AG04449 (cell line): ENCODE measurements around the gene OSBPL2.

Source experiments
- CTCF ChIA-PET: fragments of 350-600 bp; formaldehyde crosslinking; extraction: SDS; loops from one replicate; lab custom pipeline; 2021; ENCODE audit warnings: antibody characterized with exemption; lab: Yijun Ruan, JAX
- POLR2A ChIA-PET: fragments of 400-600, 350-600 bp; formaldehyde crosslinking; extraction: SDS; loops from one replicate; lab custom pipeline; 2020; ENCODE audit warnings: antibody characterized with exemption, inconsistent platforms; lab: Yijun Ruan, JAX
- DNase-seq: peaks from one replicate; pipeline ENCODE4 v3.0.0-alpha.2; 2010; ENCODE audit warnings: low read depth, low spot score
- H3K4me3 ChIP-seq: 2 replicates; pipeline ENCODE4 v1.5.1; 2011; ENCODE audit warnings: low read depth, mild to moderate bottlenecking, control low read depth, low read length
- CTCF ChIP-seq: IDR thresholded peaks from one replicate; pipeline ENCODE4 v1.5.1; 2011; ENCODE audit warnings: mild to moderate bottlenecking, moderate library complexity, low read length, control low read depth, inconsistent platforms; ENCODE audit not compliant: insufficient read depth; ENCODE audit errors: missing control alignments

The OSBPL2 gene

GRCh38 chr20:62289131-62289530, 50.8 kb downstream of the OSBPL2 start:
- no peak for DNase-seq
- POLR2A ChIA-PET = no interaction called here
- CTCF ChIA-PET = interaction anchor here (1.0 kb wide), 1 partner anchor 10 kb away, joined by 3 read pairs; no protein-coding TSS in a partner anchor
- no peak for TF ChIP-seq CTCF
- no peak overlapping the region for H3K4me3 ChIP-seq

GRCh38 chr20:62289898-62290297, 51.6 kb downstream of the OSBPL2 start:
- TF ChIP-seq CTCF = no peak
- no peak overlapping the region for H3K4me3 ChIP-seq
- ChIA-PET POLR2A (no interaction called here), CTCF (interaction anchor here (1.3 kb wide), 1 partner anchor 11 kb away, joined by 4 read pairs; no protein-coding TSS in a partner anchor)
- DNase-seq = no peak

- DNase-seq = no peak
- no peak for TF ChIP-seq CTCF
- ChIA-PET POLR2A (no interaction called here), CTCF (interaction anchor here (1.0 to 1.3 kb wide), 3 partner anchors 8 to 92 kb away, joined by 3 to 4 read pairs (median 3); no protein-coding TSS in a partner anchor)
- no peak overlapping the region for H3K4me3 ChIP-seq
Measured at GRCh38 chr20:62291251-62292066, 53.1 kb downstream of the OSBPL2 start.

GRCh38 chr20:62292108-62292507, 53.8 kb downstream of the OSBPL2 start:
- no peak for TF ChIP-seq CTCF
- ChIA-PET CTCF (interaction anchor here (1.0 kb wide), 2 partner anchors 10 to 91 kb away, joined by 3 to 4 read pairs; partner anchors contain the start of gene ADRM1), POLR2A (no interaction called here)
- no peak for DNase-seq
- H3K4me3 ChIP-seq = no peak overlapping the region

- no peak for DNase-seq
- TF ChIP-seq CTCF = no peak
- ChIA-PET CTCF (interaction anchor here (1.0 to 1.1 kb wide), 2 partner anchors 9 kb away, joined by 4 to 7 read pairs; partner anchors contain the start of gene ADRM1), POLR2A (no interaction called here)
- H3K4me3 ChIP-seq = no peak overlapping the region
Measured at GRCh38 chr20:62293111-62293784, 54.9 kb downstream of the OSBPL2 start.

GRCh38 chr20:62293946-62294345, 55.6 kb downstream of the OSBPL2 start:
- no peak for TF ChIP-seq CTCF
- POLR2A ChIA-PET = no interaction called here
- CTCF ChIA-PET = interaction anchor here (1.1 kb wide), 1 partner anchor 8 kb away, joined by 7 read pairs; no protein-coding TSS in a partner anchor
- no peak for DNase-seq
- no peak overlapping the region for H3K4me3 ChIP-seq
